GM18505 (cell line): Measurements from ENCODE around the gene KRTAP4-9.
"Not testable (repeated sequence)": the region's sequence is repeated elsewhere in the genome, so short reads cannot be mapped to it uniquely, and the experiment has no call there.

Source experiments
- ATAC-seq: cut with Tn5 transposase; IDR thresholded peaks from one replicate; pipeline ENCODE4 v1.9.1; 2021; ENCODE audit not compliant: unreplicated experiment
- POLR2A ChIP-seq: IDR thresholded peaks from 4 replicates; pipeline ENCODE4 v1.6.1; 2011; ENCODE audit warnings: borderline replicate concordance; ENCODE audit not compliant: insufficient read depth, insufficient read length; ENCODE audit errors: extremely low read depth

Gene KRTAP4-9

DNA sequence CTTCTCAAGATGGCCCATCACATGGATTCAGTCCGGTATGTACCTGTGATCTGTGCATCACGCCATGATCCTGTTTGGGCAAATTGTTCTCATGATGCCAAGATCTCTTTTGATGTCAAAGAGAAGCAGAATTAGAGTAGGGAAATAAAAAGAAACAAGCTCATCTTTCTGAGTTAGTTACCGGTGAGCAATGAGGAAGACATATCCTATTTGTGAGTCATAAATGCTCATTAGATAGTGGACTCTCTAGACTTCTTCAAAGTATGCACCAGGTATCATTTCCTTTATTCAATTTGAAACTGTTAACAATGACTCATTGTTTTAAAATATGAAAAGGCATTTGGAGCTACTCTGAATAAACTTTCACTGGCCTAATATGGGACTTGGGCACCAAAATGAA lies 26.8 kb downstream of the KRTAP4-9 start:
- no peak for TF ChIP-seq POLR2A
- ATAC-seq = no peak

DNA sequence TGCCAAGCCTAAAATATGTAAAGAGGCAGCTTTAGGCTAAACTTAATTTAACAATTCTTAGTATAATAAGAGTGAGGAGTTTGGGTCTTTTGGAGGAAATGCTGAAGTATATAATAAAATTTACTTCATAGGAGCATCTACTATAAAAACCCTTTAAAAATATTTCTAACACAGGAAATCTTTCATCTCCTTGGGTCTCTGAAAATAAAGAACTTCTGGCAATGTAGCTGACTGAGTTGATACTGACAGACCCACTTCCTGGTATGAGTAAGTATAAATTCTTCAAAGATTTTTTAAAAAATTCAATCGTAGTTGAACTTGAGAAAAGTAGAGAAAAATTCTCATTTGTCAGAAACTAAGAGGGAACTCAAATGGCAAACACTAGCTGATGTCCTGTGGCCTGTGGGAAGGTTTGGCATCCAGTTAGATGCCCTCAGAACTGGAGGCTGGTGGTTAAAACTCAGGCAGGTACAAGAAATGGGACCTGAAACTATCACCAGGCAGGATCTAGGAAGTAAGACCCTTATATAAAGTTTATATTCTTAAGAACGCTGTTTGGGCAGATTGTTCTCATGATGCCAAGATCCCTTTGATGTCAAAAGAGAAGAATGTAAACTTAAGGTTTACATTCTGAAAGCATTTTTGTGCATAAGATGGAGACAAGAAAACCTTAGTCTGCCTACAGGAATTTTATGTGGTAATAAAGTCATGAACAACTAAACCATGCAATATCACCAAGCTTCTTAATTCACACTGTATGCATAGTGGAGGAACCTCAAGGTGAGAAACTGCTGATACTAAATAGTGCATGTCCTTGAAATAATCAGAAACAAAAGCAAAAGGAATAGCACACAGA lies 28.9 kb downstream of the KRTAP4-9 start:
- no peak for ATAC-seq
- no peak for TF ChIP-seq POLR2A

DNA sequence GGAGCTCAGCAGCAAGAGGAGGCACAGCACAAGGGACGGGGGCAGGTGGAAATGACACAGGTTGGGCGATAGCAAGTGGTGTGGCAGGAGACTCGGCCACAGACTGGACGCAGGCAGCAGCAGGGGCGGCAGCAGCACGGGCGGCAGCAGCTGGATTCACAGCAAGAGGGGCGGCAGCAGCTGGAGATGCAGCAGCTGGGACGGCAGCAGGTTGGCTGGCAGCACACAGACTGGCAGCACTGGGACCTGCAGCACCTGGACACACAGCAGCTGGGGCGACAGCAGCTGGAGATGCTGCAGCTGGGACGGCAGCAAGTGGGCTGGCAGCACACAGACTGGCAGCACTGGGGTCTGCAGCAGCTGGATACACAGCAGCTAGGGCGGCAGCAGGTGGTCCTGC lies 34.7 kb downstream of the KRTAP4-9 start:
- not testable (repeated sequence) for ATAC-seq

DNA sequence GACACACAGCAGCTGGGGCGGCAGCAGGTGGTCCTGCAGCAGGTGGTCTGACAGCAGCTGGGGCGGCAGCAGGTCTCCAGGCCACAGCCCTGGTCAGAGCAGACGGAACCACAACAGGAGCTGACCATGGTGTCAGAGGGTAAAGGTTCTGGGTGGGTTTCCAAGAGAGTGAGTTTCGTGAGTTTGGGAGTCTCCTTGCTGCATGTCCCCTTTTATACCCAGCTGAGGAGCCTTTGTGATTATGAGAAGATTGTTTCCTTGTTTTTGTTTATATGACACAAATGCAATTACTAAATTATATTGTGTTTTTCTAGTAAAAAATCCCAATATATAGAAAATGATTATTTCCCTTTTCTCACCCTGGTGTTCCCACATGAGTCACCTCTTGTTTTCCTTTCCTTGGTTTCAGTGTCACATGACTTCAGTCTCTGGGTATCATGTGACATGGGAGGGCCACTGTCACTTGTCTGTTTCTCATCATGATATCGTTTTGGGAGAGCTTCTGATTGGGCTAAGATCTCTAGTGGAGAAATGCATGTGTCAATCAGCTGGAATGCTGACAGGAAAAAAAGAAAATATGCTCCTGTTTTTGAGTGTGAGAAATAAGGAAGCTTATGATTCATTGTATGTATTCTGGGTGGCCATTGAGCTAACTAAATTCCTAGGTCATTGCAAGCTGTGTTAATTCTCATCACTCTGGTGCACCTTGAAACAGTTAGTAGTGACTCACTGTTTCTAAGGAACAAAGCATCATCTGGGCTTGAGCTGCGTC lies 35.4 kb downstream of the KRTAP4-9 start, which contains the start of gene KRTAP4-6:
TSS of gene KRTAP4-6 (minus strand) at position 185 of the 772 bp plus-strand sequence. CDS start at position 128, 57 bp downstream.
- TF ChIP-seq POLR2A = no peak
- no peak for ATAC-seq

DNA sequence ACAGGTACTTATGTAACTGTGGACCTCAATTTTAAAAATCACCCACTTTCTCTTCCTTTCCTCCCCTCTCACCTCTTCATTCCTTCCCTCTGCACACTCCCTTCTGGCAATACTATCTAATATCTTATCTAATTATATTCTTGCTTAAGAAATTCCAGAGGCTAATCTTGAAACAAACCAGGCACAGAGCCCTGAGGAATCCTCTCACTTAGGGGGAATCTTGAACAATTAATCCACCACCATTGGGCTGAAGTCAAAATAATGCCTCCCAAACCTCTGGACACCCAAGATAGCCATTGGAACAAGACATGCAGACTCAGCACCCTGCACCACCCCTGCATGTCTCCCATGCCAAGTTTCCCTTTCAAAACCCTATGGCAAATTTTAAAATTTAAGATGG lies 36.2 kb downstream of the KRTAP4-9 start:
- no peak for TF ChIP-seq POLR2A
- ATAC-seq = no peak

DNA sequence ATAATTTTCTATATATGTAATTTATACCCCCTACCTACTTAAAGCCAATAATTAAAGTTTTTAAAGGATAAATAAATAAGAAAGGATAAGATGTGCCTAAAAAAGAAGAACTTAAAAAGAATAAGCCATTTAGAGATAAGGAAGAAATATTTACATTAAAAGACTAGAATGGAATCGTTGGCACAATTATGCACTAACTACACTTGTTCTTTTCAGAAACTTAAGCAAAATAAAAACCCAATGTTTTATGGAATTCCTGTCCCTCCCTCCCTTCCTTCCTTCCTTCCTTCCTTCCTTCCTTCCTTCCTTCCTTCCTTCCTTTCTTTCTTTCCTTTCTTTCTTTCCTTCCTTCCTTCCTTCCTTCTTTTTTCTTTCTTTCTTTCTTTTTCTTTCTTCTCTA lies 39.7 kb downstream of the KRTAP4-9 start:
- ATAC-seq = no peak
- TF ChIP-seq POLR2A = no peak

DNA sequence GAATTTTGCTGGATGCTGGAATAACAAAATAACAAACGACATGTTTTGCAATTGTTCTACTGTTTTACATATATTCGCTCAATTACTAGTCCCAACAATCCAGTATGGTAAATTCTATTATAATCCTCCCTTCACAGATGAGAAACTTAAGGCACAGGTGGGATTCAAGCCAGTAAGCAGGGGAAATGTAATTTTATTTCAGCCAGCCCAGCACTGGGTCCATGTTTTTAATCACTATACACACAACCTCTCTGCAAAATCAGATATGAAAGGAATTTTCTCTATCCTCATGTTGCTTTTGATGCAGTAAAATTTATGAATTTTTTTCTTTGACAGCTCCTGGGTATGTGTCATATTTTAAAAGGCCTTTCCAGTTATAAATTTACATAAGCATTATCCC lies 40.1 kb downstream of the KRTAP4-9 start:
- no peak for ATAC-seq
- TF ChIP-seq POLR2A = no peak

DNA sequence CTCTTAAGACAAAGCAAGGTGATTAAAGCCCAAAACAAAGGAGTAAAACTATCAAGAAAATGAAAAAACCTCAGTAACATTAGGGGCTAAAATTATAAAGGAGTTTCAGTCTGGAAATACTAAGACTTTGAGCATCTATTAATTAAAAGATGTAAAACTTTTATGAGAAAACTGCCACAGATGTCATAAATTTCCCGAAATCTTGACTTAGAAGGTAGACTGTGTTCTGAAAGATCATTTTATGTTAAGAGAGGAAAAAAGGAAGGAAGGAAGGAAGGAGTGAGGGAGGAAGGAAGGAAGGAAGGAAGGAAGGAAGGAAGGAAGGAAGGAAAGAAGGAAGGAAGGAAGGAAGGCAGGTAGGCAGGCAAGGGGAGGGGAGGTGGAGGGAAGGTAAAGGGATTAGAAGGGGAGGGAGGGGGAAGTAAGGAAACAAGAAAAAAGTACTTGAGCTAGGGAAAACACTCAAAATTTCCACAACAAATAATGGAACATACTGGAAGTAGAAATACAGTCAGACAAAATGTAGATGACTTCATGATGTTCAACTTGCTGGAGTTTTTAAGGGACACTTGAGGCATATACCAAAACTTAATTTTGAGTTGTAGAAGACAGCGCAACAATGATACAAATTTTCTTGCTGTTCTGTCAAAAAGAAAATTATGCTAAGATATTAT lies 42.5 kb downstream of the KRTAP4-9 start:
- TF ChIP-seq POLR2A = no peak
- no peak for ATAC-seq

DNA sequence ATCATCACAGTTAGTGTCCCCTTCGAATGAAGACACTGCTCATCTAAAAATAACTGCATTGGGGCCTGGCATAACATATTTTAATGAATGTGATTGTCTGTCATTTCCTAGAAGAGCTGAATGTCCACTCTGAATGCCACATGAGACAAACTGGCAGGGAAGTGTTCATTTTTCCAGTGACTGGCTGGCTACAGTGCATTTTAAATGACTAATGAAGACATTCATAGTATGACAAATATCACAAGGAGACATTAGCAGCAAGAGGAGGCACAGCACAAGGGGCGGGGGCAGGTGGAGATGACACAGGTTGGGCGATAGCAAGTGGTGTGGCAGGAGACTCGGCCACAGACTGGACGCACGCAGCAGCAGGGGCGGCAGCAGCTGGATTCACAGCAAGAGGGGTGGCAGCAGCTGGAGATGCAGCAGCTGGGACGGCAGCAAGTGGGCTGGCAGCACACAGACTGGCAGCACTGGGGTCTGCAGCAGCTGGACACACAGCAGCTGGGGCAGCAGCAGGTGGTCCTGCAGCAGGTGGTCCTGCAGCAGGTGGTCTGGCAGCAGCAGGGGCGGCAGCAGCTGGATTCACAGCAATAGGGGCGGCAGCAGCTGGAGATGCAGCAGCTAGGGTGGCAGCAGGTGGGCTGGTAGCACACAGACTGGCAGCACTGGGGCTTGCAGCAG lies 43.9 kb downstream of the KRTAP4-9 start:
- not testable (repeated sequence) for ATAC-seq

DNA sequence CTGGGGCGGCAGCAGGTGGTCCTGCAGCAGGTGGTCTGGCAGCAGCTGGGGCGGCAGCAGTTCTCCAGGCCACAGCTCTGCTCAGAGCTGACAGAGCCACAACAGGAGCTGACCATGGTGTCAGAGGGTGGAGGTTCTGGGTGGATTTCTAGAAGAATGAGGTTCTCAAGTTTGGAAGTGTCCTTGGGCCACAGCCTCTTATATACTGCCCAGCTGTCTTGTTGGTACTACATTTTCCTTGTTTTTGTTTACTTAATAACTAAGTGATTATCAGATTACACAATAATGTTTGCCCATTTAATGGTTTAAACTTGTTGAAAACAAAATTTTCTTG lies 44.4 kb downstream of the KRTAP4-9 start, which contains the start of gene KRTAP4-5:
TSS of gene KRTAP4-5 (minus strand) at position 174 of the 334 bp plus-strand sequence. CDS start at position 116, 58 bp downstream.
- ATAC-seq = no peak
- no peak for TF ChIP-seq POLR2A

DNA sequence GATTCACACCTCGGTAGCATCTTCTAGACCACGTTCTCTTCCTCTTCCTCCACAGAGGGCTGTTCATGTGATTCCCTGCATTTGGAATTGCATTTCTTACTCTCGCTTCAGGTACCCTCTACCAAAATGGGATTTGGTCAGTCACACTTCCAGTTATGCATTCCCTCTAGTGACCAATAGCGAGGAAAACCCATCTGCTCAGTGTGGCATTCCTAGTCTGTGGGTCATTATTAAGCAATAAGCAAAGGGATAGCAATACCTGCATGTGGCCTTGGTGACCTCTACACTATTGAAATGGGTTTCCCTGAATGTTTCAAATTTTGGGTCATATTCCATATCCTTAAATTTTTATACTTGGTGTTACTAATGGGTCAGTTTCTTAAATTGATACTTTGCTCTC lies 44.8 kb downstream of the KRTAP4-9 start:
- no peak for TF ChIP-seq POLR2A
- ATAC-seq = no peak

DNA sequence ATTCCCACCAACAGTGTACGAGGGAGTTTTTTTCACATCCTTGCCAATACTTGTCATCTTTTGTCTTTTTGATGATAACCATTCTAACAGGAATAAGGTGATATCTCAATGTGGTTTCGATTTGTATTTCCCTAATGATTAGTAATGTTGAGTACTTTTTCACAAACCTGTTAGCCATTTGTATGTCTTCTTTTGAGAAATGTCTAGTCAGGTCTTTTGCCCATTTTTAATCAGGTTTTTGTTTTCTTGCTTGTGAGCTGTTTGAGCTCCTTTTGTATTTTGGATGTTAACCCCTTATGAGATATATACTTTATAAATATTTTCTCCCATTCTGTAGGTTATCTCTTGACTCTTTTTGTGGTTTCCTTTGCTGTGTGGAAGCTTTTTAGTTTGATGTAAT lies 46.3 kb downstream of the KRTAP4-9 start:
- no peak for TF ChIP-seq POLR2A
- no peak for ATAC-seq

DNA sequence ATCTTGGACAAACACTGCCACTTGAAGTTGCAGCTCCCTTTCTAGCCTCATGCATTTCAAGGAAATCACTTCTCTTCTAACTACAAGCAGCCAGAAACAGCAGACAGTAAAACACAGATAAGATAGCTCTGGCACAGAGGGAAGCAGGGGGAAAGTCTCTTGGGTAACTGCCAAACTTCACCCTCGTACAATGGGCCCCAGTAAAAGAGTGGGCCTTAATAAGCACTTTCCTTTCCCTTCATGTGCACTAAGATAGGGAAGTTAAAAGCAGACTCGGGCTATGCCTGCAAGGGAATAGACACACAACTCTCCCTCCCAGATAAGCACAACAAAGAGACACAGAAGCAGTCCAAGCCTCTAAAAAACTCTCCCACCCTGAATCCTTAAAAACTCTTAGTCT lies 48.7 kb downstream of the KRTAP4-9 start:
- no peak for ATAC-seq
- TF ChIP-seq POLR2A = no peak
